ENCODE measurements around the gene DPP6. TPM values are rescaled to one million over a fixed set of nuclear protein-coding genes. Genes with fewer than 3 reads are reported as not detected.

DPP6 gene
- total and polyA plus RNA-seq, 2 experiments from 2014 or later = 0.20 to 0.44 TPM

DNA sequence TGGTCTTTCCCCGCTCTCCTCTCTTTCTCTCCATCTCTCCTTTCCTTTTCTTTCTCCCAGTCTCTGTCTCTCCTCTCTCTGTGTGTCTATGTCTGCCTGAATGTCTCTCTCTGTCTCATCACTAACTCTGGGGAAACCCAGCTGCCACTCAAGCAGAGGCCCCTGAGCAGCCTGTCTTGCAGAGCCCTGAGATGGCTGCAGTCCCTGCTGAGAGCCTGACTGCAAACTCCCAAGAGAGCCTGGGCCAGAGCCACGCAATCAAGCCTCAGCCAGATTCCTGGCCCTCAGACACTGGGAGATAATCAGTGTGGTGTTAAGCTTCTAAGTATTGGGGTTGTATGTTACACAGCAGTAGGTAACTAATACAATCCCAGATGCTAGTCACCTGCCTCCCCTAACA is 859.2 kb downstream of the DPP6 start:
- Histone ChIP-seq H3K4me3 (no peak overlapping the region), H3K4me1 (ENCODE audit: insufficient read depth) (no peaks in the 10 kb centered on the region), H3K4me2 (no peak overlapping the region), H3K9me3 (ENCODE audit: low read depth) (no peaks in the 10 kb centered on the region), H4K20me1 (ENCODE audit: insufficient read depth, poor library complexity, severe bottlenecking) (no peaks in the 10 kb centered on the region), H2AFZ (no peak overlapping the region), H3K27me3 (no peaks in the 10 kb centered on the region), H3K79me2 (no peaks in the 10 kb centered on the region), H3K27ac (no peak overlapping the region), H3K36me3 (replicated peaks; ENCODE audit: insufficient read depth, low read depth) (no peaks in the 10 kb centered on the region), H3K9me2 (replicated peaks; ENCODE audit: insufficient read depth) (no peaks in the 10 kb centered on the region)
- WGBS (ENCODE audit: low lambda C conversion rate, missing lambda C conversion rate) = 67% methylated on average over 2 of the region's 2 CpGs
- DNase-seq (ENCODE audit: low spot score) = no peak
- TF ChIP-seq EZH2phosphoT487 (IDR thresholded peaks at IDR 0.05; ENCODE audit: low read depth, severe bottlenecking, unreplicated experiment) (no peak), EZH2 (IDR thresholded peaks at IDR 0.05; ENCODE audit: borderline replicate concordance) (no peak)
- TF ChIP-seq, protein P1, sequence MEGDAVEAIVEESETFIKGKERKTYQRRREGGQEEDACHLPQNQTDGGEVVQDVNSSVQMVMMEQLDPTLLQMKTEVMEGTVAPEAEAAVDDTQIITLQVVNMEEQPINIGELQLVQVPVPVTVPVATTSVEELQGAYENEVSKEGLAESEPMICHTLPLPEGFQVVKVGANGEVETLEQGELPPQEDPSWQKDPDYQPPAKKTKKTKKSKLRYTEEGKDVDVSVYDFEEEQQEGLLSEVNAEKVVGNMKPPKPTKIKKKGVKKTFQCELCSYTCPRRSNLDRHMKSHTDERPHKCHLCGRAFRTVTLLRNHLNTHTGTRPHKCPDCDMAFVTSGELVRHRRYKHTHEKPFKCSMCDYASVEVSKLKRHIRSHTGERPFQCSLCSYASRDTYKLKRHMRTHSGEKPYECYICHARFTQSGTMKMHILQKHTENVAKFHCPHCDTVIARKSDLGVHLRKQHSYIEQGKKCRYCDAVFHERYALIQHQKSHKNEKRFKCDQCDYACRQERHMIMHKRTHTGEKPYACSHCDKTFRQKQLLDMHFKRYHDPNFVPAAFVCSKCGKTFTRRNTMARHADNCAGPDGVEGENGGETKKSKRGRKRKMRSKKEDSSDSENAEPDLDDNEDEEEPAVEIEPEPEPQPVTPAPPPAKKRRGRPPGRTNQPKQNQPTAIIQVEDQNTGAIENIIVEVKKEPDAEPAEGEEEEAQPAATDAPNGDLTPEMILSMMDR (IDR thresholded peaks at IDR 0.05; ENCODE audit: poor library complexity) = no peak

DNA sequence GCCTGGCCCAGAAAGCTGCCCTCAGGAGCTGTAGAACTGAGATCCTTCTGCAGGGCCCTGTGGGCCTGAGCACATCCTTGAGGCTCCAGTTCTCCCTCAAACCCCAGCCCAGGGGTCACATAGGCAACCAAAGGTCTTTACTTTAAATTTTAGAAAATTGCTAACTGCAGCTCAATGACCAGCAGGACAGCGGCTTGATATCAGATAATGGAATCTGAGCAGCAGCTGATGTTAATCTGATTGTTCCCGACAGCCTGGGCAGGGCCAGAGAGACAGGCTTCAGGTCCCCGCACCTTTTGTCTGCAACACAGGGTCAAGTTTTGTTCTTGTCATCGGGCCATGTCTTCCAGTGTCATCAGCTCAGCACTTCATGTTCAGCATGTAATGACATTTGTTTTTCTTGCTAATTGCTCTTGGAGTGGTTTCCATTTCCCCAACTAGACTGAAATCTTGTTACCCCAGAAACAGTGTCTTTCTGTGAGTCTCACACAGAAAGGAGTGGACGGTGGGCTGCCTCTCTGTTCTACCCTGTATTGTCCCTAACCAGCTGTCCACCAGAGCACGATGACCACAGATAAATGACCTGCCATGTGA is 859.8 kb downstream of the DPP6 start:
- 84% methylated on average over 6 of the region's 6 CpGs for WGBS (ENCODE audit: low lambda C conversion rate, missing lambda C conversion rate)
- Histone ChIP-seq H3K27me3 (no peaks in the 10 kb centered on the region), H3K9me2 (replicated peaks; ENCODE audit: insufficient read depth) (no peaks in the 10 kb centered on the region), H3K4me1 (ENCODE audit: insufficient read depth) (no peaks in the 10 kb centered on the region), H3K36me3 (replicated peaks; ENCODE audit: insufficient read depth, low read depth) (no peaks in the 10 kb centered on the region), H4K20me1 (ENCODE audit: insufficient read depth, poor library complexity, severe bottlenecking) (no peaks in the 10 kb centered on the region), H3K27ac (no peak overlapping the region), H2AFZ (no peak overlapping the region), H3K9me3 (ENCODE audit: low read depth) (no peaks in the 10 kb centered on the region), H3K4me3 (no peak overlapping the region), H3K4me2 (no peak overlapping the region), H3K79me2 (no peaks in the 10 kb centered on the region)
- no peak for DNase-seq (ENCODE audit: low spot score)
- no peak for TF ChIP-seq EZH2 (IDR thresholded peaks at IDR 0.05; ENCODE audit: borderline replicate concordance)
- TF ChIP-seq, protein P1 (IDR thresholded peaks at IDR 0.05; ENCODE audit: poor library complexity) = no peak
- TF ChIP-seq EZH2phosphoT487 (IDR thresholded peaks at IDR 0.05; ENCODE audit: low read depth, severe bottlenecking, unreplicated experiment) = no peak

DNA sequence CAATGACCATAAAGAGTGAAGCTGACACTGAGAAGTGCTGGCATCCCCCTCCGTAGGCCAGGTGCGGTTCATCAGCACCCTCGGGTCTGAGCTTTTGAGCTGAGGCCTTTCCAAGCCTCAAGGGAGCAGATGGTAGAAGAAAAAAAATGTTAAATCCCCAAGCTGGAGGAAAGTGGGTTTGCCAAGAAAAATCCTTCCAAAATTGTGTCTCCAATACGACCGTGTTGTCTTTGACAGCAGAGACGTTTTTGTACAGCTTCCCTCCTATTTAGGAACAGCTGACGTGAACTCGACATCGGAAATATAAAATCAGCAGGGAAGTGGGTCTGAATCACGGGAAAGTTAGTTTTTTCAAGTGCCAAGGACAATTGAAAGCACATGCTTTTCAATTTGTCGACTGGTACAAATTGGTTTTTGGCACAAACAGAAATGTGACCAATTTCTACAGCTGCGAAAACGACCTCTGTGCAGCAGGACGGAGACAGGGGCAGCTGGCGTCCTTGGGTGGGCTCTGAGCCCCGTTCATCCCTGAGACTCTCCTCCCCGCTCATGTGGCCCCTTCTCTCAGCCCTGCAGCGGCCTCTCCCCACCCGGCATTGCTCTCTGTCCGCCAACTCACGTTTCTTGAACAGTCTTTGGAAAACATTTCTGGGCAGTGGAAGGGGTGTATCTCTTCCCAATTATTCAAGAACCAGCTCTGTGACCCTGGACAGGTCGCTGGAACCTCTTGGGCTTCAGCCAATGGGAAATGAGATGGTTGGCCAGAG is 860.9 kb downstream of the DPP6 start:
- H3K27me3 ChIP-seq = no peaks in the 10 kb centered on the region
- DNase-seq (ENCODE audit: low spot score) = no peak
- H3K4me1 ChIP-seq (ENCODE audit: insufficient read depth) = no peaks in the 10 kb centered on the region
- no peak for TF ChIP-seq EZH2phosphoT487 (IDR thresholded peaks at IDR 0.05; ENCODE audit: low read depth, severe bottlenecking, unreplicated experiment)
- TF ChIP-seq EZH2 (IDR thresholded peaks at IDR 0.05; ENCODE audit: borderline replicate concordance) = no peak
- TF ChIP-seq, protein P1 (IDR thresholded peaks at IDR 0.05; ENCODE audit: poor library complexity) = no peak
- no peaks in the 10 kb centered on the region for H4K20me1 ChIP-seq (ENCODE audit: insufficient read depth, poor library complexity, severe bottlenecking)
- H2AFZ ChIP-seq = no peak overlapping the region
- H3K4me2 ChIP-seq = peak overlapping the region; percentile 27
- H3K9me2 ChIP-seq (replicated peaks; ENCODE audit: insufficient read depth) = no peaks in the 10 kb centered on the region
- no peaks in the 10 kb centered on the region for H3K9me3 ChIP-seq (ENCODE audit: low read depth)
- no peak overlapping the region for H3K27ac ChIP-seq
- H3K79me2 ChIP-seq = no peaks in the 10 kb centered on the region
- H3K4me3 ChIP-seq = no peak overlapping the region
- no peaks in the 10 kb centered on the region for H3K36me3 ChIP-seq (replicated peaks; ENCODE audit: insufficient read depth, low read depth)
- 80% methylated on average over 22 of the region's 22 CpGs for WGBS (ENCODE audit: low lambda C conversion rate, missing lambda C conversion rate)
